HG02678 (cell line): ENCODE measurements around the gene PPM1H.
"Not testable (repeated sequence)": the region's sequence is repeated elsewhere in the genome, so short reads cannot be mapped to it uniquely, and the experiment has no call there.

Source experiments
- ATAC-seq: cut with Tn5 transposase; IDR thresholded peaks from one replicate; pipeline ENCODE4 v1.9.1; 2021; ENCODE audit warnings: mild to moderate bottlenecking, moderate library complexity; ENCODE audit not compliant: unreplicated experiment

Gene PPM1H

DNA sequence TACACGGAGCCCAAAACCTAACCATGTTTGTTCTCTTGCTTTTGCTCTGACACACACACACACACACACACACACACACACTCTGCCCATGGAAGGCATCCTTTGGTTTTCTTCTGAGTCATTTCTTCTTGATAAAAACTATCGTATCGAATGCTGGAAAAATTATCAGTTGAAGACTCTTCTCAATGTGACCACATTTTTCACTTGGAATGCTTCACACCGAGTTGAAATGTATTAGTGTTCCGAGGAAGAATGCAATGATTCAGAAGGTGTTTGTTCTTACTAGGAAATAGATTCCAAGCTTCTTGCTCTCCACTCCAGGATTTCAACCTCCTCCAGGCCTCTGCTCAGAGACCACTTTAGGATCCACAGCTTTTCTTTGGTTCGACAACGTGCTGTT lies 242.1 kb downstream of the PPM1H start:
- no peak for ATAC-seq

DNA sequence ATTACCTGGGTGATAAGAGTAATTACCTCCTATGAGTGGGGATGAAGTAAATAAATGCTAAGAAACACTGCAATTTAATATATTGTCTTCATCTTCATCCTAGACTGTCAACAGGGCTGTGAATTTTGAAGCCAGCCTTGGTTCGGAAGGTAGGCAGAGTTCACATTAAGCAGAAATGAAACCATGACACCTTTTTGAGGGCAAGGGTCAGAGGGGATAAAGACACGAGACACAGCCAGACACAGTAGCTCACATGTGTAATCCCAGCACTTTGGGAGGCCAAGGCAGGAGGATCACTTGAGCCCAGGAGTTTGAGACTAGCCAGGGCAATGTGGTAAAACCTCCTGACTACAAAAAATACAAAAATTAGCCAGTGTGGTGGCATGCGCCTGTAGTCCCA lies 243.6 kb downstream of the PPM1H start:
- ATAC-seq: no peak

DNA sequence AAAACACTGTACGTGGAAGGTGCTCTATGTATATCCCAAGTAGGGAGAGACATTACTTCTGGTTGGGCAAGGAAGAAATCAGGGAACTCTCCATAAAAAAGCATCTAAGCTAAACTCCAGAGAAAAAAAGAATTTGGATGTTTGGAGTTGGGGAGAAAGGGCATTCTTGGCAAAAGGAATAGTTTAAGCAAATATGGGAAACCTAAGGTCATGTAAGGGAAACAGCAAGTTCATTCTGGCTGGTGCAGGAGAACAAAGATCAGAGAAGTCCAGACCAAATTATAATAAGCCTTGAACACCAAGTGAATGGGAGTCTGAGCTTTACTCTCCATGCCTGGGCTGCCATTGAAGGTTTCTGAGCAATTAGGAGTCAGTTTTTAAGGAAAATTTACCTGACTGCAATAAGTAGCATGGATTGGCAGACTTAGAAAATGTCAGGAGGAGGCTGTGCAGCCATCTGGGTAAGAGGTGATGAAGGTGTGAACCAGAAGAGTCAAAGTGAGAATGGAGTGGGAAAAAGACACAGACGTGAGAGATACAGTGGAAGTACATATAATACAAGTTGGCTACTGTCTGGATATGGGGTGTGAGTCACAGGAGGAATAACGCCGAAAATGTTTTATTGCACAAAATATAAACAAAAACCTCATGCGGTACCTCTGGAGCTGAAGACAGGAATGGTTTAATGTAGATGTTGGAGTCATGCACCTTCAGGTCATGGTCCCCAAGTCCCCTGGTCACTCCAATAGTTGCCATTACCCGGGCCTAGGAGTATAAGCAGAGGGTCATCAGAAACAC lies 245.7 kb downstream of the PPM1H start:
- ATAC-seq: no peak

DNA sequence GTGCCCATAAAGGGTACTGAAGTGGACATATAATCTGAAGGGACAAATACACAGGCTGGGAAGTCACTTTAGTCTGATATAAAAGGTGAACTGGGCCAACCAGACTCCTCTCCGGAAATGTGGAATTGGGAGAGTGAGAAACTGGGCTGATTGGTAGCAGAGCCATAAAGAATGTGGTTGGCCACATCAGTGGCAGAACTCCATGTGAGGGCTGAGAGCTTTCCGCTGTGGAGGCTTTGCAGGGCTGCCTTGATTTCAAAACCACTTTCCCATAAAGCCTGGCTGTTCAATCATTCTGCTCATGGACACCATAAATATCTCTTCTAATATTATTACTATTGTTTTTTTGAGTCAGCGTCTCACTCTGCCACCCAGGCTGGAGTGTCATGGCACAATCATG lies 248.0 kb downstream of the PPM1H start:
- ATAC-seq: no peak

DNA sequence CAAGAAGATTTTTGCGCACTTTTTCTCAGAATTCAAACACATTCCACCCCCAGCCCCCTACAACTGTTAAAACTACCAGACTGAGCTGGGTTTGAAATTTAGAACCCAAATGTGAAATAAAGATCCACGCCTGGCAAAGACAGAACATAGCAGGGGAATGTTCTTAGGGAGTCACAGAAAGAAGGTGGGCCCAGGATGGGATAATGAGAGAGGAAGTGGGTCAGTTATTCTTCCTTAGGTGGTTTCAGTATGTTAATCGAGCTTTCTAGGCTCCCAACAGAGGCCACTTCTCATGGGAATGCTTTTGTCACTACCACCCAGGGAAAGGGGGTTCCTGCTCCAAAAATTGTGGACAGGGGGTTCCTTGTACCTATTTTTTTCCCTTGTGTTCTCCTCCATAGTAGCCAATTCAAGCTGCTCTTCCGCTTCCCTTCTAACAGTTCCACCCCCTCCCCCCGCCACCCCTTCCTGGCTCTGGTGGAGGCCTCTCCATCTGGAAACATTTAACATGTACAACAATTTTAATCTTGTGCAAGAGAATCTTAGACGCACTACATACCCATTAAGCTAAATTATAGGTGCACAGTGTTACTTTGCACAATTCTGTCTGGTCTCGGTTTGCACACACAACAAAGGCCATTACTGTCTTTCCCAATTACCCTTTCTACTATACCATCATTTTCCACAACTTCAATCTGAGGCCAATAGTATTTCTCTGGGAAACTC lies 250.2 kb downstream of the PPM1H start:
- ATAC-seq: no peak

DNA sequence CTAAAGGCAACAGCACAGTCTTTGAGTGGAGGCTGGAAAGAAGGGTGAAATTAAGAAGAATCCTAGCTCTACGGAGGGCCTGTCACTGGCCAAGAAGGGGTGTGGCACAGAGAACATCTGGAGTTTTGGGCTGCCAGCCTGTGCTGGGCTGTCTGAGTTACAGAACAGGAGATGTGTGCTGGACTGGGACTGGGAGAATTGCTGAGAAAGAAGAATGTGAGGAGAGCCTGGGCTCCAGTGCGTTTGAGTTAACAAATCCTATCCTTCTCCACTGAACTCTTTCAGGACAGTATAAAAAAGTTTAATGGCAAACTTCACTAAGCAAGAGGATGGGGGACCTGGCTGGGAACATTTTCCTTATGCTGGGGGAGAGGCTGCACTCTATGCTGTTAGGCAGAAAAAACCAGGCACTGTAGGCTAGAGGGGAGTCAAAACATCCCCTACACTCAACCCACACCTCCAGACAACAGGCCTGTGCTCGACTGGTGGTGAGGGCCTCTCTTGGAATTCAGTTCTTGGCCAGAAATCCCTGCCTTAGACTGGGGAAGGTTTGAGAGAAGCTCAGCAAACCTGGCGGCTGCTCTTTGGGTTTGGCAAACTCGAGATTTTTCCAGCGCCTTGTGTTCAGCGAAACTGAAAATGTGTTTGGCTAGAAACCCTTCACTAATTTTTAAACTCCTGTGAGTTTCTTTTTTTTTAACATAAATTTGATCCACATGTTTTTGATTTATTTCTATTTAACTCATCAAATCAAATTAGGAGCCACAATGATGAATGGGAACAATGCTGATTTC lies 251.0 kb downstream of the PPM1H start:
- no peak for ATAC-seq

DNA sequence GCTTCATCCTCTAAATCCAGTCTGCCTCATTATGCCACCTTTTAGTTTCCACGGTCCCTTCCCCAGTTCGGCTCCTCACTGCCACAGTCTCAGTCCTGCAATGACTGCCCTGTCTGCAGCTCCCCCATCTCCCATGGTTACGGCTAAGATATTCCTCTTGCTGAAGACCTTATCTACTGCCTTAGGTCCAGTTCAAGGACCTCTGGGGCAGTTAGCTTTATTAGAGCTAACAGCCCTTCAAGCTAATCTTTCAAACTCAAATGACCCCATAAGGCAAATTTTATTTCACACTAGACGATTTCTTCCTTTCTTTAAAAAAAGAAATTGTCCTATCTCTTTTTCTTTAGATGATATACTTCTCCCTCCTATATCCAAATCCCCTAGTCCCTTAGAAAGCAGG lies 253.6 kb downstream of the PPM1H start:
- no peak for ATAC-seq

DNA sequence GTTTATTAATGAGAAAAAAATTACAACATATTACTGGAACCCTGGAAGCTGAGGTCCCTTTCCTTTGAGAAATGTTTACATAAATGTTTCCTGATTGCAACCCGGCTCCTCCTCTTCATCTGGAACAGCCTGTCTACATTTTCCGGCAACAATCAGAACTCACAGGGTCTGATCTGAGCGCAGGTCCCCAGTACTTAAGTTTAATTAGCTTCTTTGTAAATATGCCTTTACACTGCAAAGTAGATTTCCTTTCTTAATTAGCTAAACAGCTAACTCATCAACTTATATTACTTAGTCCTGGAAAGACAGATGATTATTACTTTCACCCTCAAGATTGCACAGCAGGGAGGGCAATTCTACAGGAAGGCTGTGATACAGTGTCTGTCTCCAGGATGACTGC lies 255.3 kb downstream of the PPM1H start:
- no peak for ATAC-seq

DNA sequence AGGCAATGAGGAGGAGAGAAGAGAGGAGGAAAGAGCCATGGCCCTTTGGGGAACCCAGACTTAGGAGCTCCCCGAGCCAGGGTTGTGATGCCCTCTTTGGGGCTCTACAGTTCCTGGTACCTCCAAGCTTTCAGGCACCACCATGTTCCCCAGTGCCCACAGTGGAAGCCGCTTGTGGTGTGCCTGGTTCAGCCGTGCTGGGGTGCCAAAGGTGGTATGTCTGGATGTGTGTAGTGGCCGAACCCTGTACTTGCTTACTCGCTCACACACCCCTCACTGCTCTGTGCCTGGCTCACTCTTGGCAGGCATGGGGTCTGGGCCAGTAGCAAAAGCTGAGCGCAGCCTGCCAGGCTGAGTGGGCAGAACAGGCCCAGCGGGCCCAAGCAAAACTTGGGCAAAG lies 257.6 kb downstream of the PPM1H start:
- no peak for ATAC-seq

DNA sequence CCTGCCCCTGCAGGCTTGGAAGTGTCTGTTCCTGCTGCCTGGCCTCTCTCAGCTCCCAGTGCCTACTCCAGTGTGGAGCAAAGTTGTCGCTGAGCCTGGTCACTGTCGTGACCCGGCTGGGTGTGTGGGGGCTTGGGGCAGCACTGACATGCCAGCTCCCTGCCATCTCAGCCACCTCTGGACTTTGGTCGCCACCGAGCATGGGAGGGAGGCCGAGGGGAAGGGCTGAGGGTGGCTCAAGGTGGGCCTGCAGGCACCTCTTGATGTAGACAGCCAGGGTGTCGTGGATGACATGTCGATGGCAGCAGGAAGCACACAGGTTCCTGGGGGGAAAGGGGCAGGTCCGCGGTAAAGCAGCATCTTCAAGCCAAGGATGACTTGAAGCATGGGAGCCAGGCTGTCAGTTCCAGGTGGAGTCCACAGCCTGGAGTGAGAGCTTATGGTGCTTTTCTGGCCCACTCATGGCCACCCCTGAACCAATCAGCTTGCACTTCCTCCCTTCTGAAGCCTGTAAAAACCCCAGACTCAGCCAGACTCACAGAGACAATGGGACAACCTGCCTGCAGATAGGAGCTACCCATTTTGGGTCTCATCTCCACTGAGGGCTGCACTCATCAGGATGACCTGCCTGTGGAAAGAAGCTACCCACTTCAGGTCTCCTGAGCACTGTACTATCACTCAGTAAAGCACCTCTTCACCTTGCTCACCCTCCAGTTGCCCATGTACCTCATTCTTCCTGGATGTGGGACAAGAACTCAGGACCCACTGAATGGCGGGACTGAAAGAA lies 258.2 kb downstream of the PPM1H start:
- no peak for ATAC-seq

DNA sequence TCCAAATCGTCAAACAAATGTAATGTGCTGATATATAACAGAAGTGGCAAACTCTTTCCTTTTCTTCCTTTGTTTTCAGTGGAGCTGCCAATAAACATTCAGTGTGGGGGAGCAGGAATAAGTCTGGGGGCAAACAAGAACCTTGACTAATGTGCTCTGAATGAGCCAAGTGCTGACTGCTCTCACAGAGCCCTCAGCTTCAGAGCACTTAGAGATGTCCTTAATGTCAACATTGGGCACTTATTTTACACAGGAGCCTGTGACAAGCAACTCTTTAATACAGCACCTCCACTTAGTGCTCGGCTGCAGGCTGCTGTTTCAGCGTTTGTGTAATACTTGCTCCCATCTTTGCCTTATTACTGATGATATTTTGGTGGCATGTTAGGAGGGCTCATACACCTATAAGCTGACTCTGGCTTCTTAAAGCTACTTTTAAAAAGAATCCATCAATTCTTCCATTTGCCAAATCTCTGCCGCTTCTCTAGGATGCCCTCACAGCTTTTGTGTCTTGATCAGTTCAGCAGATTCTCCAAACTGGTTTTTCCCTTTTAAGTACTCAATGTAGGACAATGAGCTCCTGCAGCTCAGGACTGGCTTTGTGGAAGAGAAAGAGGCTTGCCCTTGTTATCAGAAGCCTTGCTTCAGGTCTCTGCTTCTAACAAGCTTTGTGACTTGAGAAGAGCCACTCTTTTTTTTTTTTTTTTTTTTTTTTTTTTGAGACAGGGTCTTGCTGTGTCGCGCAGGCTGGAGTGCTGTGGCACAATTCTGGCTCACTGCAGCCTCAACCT lies 261.7 kb downstream of the PPM1H start:
- ATAC-seq: no peak

DNA sequence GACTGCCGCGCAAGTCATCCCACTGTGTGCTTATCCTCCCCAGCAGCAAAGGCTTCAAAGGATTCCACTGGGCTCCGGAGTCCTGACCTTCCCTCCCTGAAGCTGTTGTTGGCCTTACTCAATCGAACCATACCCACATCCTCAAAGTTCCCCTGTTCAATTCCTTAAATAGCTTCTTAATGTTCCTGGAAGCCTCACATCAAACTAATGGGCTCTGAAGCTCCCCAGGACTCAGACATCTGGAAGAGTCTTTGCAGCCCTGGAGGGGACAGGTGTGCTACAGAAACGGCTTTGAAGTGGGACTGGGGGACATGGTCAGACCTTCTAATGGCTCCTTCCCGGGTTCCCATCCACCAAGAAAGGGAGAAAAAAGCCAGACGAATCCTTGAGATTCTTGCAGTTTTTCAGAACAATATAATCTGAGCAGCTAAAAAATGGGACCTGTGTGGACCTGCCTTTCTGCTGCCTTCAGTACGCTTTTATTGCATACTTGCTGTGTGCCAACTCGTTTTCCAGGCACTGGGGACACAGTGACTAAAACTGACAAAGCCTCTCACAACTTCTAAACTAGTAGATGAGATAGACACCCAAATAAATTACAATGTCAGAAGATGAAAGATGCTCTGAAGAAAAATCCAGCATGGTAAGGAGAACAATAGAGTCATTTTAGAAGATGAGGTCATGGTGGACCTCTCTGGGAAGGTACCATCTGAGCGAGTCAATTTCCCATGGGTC lies 263.8 kb downstream of the PPM1H start:
- no peak for ATAC-seq

DNA sequence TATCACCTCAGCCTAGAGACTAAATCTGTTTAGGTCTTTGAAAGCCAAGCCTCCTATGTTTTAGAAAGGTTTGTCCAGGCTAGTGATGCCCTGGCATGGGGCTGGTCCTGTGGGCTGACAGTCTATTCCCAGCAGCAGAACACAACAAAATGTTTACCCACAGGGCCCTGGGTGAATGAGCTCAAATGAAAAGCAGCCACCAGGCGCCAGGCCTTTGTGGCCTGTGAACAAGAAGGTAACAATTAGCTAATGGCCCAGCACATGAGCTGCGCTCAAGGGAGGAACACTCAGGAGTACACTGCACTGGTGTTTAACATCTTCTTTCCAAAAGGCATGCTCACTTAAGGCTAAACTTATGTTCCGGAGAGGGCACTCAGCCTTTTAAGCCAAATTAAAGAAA lies 266.2 kb downstream of the PPM1H start:
- ATAC-seq: no peak

DNA sequence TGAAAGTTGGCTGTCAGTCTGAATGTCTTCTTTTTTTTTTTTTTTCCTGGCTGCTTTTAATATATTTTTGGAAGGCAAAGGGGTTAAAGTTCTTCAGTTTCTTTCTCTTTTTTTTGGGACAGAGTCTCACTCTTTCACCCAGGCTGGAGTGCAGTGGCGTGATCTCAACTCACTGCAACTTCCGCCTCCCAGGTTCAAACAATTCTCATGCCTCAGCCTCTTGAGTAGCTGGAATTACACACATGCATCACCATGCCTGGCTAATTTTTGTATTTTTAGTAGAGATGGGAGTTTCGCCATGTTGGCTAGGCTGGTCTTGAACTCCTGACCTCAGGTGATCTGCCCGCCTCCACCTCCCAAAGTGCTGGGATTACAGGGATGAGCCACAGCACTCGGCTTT lies 270.0 kb downstream of the PPM1H start:
- ATAC-seq: not testable (repeated sequence)

DNA sequence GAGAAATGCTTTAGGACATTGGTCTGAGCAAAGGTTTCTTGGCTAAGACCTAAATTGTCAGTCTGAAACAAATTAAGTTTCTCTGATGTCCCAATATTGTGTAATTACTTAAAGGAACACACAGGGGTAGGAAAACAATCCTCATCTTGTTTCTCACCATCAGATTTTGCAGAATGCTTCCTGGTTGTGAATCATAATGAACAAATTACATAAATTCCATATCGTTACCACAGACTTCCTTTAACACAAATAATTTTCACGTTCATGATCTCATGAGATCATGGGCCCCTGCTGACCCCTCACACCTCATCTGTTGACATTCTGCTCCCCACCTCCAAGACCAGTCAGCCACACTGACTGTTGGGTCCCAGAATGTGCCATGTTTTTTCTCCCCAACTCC lies 274.2 kb downstream of the PPM1H start:
- no peak for ATAC-seq

DNA sequence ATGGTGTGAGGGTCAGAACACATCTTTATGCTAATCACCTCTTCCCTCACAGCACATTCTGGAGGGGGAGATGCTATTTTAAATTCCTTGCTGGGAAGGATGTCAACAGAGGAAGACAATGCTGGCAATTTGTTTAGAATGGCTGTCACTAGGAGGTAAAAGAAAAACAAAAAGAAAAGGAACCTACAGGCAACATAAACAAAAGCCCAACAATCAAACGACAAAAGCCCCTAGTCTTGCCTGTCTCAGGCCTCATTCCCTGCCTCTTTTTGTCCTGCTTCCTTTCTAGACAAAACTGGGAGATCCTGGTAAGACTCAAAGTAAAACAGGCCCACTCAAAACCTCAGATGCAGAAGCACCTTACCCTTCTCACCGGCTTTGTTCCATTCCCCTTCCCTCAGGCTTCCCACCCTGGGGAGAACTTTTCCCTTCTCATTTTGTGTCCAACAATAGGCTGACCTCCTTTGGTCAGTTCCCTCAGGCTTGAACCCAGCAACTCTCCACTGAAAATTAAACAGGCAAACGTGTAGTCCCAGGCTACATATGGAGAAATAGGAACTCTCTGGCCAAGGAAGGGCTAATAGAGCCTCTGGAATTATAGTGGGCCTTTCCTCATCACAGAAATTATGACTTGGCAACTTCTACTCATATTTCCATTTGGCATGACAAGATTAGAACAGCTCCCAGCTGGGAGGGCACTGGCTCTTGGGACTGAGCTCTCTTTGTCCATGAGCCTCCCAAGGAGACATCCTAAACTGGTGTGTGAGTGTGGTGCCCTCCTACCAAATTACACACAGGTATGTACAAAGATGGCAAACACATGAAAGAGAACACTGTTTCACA lies 275.3 kb downstream of the PPM1H start:
- ATAC-seq: no peak

DNA sequence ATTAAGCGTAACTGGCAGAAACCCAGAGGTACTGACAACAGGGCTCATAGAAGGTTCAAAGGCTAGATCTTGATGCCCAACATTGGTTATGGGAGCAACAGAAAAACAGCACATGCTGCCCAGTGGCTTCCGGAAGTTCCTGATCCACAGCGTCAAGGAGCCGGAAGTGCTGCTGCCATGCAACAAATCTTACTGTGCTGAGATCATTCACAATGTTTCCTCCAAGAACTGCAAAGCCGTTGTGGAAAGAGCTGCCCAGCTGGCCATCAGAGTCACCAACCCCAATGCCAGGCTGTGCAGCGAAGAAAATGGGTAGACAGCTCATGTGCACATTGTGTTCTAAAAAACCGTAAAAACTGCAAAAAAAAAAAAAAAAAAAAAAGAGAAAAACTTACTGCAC lies 276.0 kb downstream of the PPM1H start:
- no peak for ATAC-seq

DNA sequence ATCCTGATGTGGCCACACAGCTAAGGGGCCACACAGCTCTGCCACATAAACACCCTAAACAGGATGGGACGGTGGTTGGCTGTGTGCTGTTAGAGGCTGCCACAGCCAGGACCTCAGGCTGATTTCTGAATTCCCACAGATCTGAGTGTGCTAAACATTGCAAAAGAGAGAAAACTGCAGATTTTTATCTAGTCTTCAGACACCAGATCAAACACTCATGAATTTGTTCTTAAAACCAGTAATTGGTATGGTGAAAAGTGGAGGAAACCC lies 277.7 kb downstream of the PPM1H start:
- no peak for ATAC-seq
